HepG2 (cell line): ENCODE measurements around the gene SLC25A33. TPM values are rescaled to one million over a fixed set of nuclear protein-coding genes. Genes with fewer than 3 reads are reported as not detected.

Experiments used
- ASH2L ChIP-seq: fragments of 300-600, 200-600 bp; sonication (generic); IDR thresholded peaks from 2 replicates; pipeline ENCODE4 v1.7.0; 2017; ENCODE audit warnings: low read depth, mild to moderate bottlenecking, moderate library complexity, mixed read lengths, low read length; ENCODE audit not compliant: insufficient read length
- CC2D1A ChIP-seq: sonication (generic); formaldehyde crosslinking; IDR thresholded peaks from 2 replicates; pipeline ENCODE4 v1.8.1; 2023; ENCODE audit warnings: mild to moderate bottlenecking, missing genetic modification reagents
- CHCHD3 ChIP-seq: sonication (generic); formaldehyde crosslinking; IDR thresholded peaks from 2 replicates; pipeline ENCODE4 v1.8.0; 2022; ENCODE audit warnings: mild to moderate bottlenecking, missing genetic modification reagents, moderate library complexity
- ELF1 ChIP-seq: sonication (generic); formaldehyde crosslinking; IDR thresholded peaks from 2 replicates; pipeline ENCODE4 v1.4.0; 2020; ENCODE audit warnings: missing genetic modification reagents
- FOXC1 ChIP-seq: sonication (generic); formaldehyde crosslinking; IDR thresholded peaks from 2 replicates; pipeline ENCODE4 v1.8.0; 2022; ENCODE audit warnings: mild to moderate bottlenecking, missing genetic modification reagents, borderline replicate concordance
- FOXK1 ChIP-seq: sonication (generic); formaldehyde crosslinking; IDR thresholded peaks from 2 replicates; pipeline ENCODE4 v1.4.0; 2020; ENCODE audit warnings: low read depth, missing genetic modification reagents, borderline replicate concordance
- GLMP ChIP-seq: sonication (generic); formaldehyde crosslinking; IDR thresholded peaks from 2 replicates; pipeline ENCODE4 v1.9.0; 2021; ENCODE audit warnings: missing genetic modification reagents, mild to moderate bottlenecking, borderline replicate concordance
- HNRNPL ChIP-seq: fragments of 200-400 bp; formaldehyde crosslinking; IDR thresholded peaks from 2 replicates; pipeline ENCODE4 v1.6.1; 2017; ENCODE audit warnings: mild to moderate bottlenecking, low read depth, low read length
- ISL2 ChIP-seq: sonication (generic); formaldehyde crosslinking; IDR thresholded peaks from 2 replicates; pipeline ENCODE4 v1.5.0; 2020; ENCODE audit warnings: missing genetic modification reagents
- KAT7 ChIP-seq: IDR thresholded peaks from 2 replicates; pipeline ENCODE4 v1.6.1; 2018; ENCODE audit warnings: borderline replicate concordance, missing compliant biosample characterization
- MAF1 ChIP-seq: sonication (generic); formaldehyde crosslinking; IDR thresholded peaks from 2 replicates; pipeline ENCODE4 v1.5.0; 2020; ENCODE audit warnings: missing genetic modification reagents, borderline replicate concordance
- MAZ ChIP-seq, 2 experiments: sonication (generic) in 1 of 2; formaldehyde crosslinking in 1 of 2; IDR thresholded peaks; 2 replicates each; pipeline versions ENCODE4 v1.5.0 to v1.6.1; 2012 to 2020; ENCODE audit warnings: low read depth in 2 of 2, mild to moderate bottlenecking in 2 of 2, borderline replicate concordance in 1 of 2, improper control_type of control experiment in 1 of 2, low read length in 1 of 2, missing genetic modification reagents in 1 of 2, moderate library complexity in 1 of 2
- MEF2D ChIP-seq: sonication (generic); formaldehyde crosslinking; IDR thresholded peaks from 2 replicates; pipeline ENCODE4 v1.5.1; 2020; ENCODE audit warnings: mild to moderate bottlenecking, missing genetic modification reagents
- POLR2AphosphoS2 ChIP-seq: IDR thresholded peaks from 2 replicates; pipeline ENCODE4 v1.6.1; 2011; ENCODE audit warnings: low read depth, low read length, improper control_type of control experiment
- SALL1 ChIP-seq: sonication (generic); formaldehyde crosslinking; IDR thresholded peaks from 2 replicates; pipeline ENCODE4 v1.8.0; 2022; ENCODE audit warnings: mild to moderate bottlenecking, missing genetic modification reagents
- SRSF9 ChIP-seq: fragments of 200-400 bp; formaldehyde crosslinking; IDR thresholded peaks from 2 replicates; pipeline ENCODE4 v1.6.1; 2018; ENCODE audit warnings: borderline replicate concordance, mild to moderate bottlenecking, low read depth, low read length; ENCODE audit not compliant: insufficient read depth, poor library complexity, severe bottlenecking
- ZNF530 ChIP-seq: sonication (generic); formaldehyde crosslinking; IDR thresholded peaks from 2 replicates; pipeline ENCODE4 v1.5.0; 2020; ENCODE audit warnings: low read depth, mild to moderate bottlenecking, missing genetic modification reagents
- ZNF550 ChIP-seq: sonication (generic); formaldehyde crosslinking; IDR thresholded peaks from 2 replicates; pipeline ENCODE4 v1.4.0; 2020; ENCODE audit warnings: mild to moderate bottlenecking, missing genetic modification reagents, borderline replicate concordance
- ZNF567 ChIP-seq: sonication (generic); formaldehyde crosslinking; IDR thresholded peaks from 2 replicates; pipeline ENCODE4 v1.8.1; 2023; ENCODE audit warnings: mild to moderate bottlenecking, missing genetic modification reagents, borderline replicate concordance
- ZNF678 ChIP-seq: sonication (generic); formaldehyde crosslinking; IDR thresholded peaks from 2 replicates; pipeline ENCODE4 v1.4.0; 2020; ENCODE audit warnings: mild to moderate bottlenecking, missing genetic modification reagents
- ZNF691 ChIP-seq: sonication (generic); formaldehyde crosslinking; IDR thresholded peaks from 2 replicates; pipeline ENCODE4 v1.4.0; 2020; ENCODE audit warnings: missing genetic modification reagents, low read depth, mild to moderate bottlenecking, borderline replicate concordance
- ZNF775 ChIP-seq: sonication (generic); formaldehyde crosslinking; IDR thresholded peaks from 2 replicates; pipeline ENCODE4 v1.4.0; 2020; ENCODE audit warnings: missing genetic modification reagents, mild to moderate bottlenecking, moderate library complexity, borderline replicate concordance
- ZNF839 ChIP-seq: sonication (generic); formaldehyde crosslinking; IDR thresholded peaks from 2 replicates; pipeline ENCODE4 v1.4.0; 2020; ENCODE audit warnings: missing genetic modification reagents, mild to moderate bottlenecking, borderline replicate concordance
- polyA plus RNA-seq, 8 experiments: library from polyadenylated mRNA; depleted of rRNA in 3 of 8; stranded (reverse) in 7 of 8; unstranded in 1 of 8; fragments of >200 nt; fragmentation: Illumina TruSeq in 4 of 8; extraction: Trizol in 4 of 8; gene quantifications; 2 replicates each; pipeline versions ENCODE4 v1.2.1 to v1.2.3, GENCODE V29; 2011 to 2016; ENCODE audit warnings: low read depth in 4 of 8, missing spikeins in 1 of 8, mixed read lengths in 1 of 8; ENCODE audit not compliant: insufficient read depth in 1 of 8
- total RNA-seq, 5 experiments: library from RNA; depleted of rRNA; stranded (reverse); fragments of >200 nt; fragmentation: Illumina TruSeq; extraction: Trizol; gene quantifications; 2 replicates each; pipeline ENCODE4 v1.2.3, GENCODE V29; 2016; ENCODE audit warnings: low read depth in 1 of 5
- TF ChIP-seq, protein P1 (sequence below): sonication (generic); formaldehyde crosslinking; IDR thresholded peaks from 2 replicates; pipeline ENCODE4 v1.4.0; 2020; ENCODE audit warnings: missing genetic modification reagents, borderline replicate concordance

The SLC25A33 gene
- total and polyA plus RNA-seq, 2 of the 13 experiments (the other 11 are each of a cell fraction or from before 2014, with no cell fraction given): 15.4 to 50.3 TPM

- TF ChIP-seq, protein P1, sequence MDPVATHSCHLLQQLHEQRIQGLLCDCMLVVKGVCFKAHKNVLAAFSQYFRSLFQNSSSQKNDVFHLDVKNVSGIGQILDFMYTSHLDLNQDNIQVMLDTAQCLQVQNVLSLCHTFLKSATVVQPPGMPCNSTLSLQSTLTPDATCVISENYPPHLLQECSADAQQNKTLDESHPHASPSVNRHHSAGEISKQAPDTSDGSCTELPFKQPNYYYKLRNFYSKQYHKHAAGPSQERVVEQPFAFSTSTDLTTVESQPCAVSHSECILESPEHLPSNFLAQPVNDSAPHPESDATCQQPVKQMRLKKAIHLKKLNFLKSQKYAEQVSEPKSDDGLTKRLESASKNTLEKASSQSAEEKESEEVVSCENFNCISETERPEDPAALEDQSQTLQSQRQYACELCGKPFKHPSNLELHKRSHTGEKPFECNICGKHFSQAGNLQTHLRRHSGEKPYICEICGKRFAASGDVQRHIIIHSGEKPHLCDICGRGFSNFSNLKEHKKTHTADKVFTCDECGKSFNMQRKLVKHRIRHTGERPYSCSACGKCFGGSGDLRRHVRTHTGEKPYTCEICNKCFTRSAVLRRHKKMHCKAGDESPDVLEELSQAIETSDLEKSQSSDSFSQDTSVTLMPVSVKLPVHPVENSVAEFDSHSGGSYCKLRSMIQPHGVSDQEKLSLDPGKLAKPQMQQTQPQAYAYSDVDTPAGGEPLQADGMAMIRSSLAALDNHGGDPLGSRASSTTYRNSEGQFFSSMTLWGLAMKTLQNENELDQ (CRISPR knock-in tag): no peak
- TF ChIP-seq ZNF550 (CRISPR knock-in tag) (no peak), HNRNPL (no peak), MAF1 (CRISPR knock-in tag) (no peak), POLR2AphosphoS2 (no peak), SRSF9 (no peak), CHCHD3 (CRISPR knock-in tag) (no peak), ZNF567 (CRISPR knock-in tag) (no peak), CC2D1A (CRISPR knock-in tag) (no peak), GLMP (CRISPR knock-in tag) (no peak), ZNF530 (CRISPR knock-in tag) (no peak), ASH2L (peak; percentile 58), FOXC1 (CRISPR knock-in tag) (no peak; the same call in 1 of the 2 replicates), SALL1 (CRISPR knock-in tag) (peak; percentile 98), FOXK1 (CRISPR knock-in tag) (peak; percentile 90), ZNF691 (CRISPR knock-in tag) (no peak), MAZ (IDR thresholded peaks at IDR 0.05; ENCODE audit: borderline replicate concordance, low read depth, low read length) (no peak), MAZ (CRISPR knock-in tag; IDR thresholded peaks at IDR 0.05; ENCODE audit: low read depth) (0 out of 2 replicates have a peak, but pooled peaks have one; percentile 39), ELF1 (peak; percentile 56; the same call in 1 of the 2 replicates), MEF2D (CRISPR knock-in tag) (peak; percentile 98), ZNF678 (no peak), ZNF839 (no peak), ISL2 (peak; percentile 99), KAT7 (CRISPR knock-in tag) (no peak; the same call in 1 of the 2 replicates), ZNF775 (CRISPR knock-in tag) (peak; percentile 23; the same call in 1 of the 2 replicates)
These were observed 14.5 kb downstream of the SLC25A33 start (continued) for GRCh38 chr1:9553736-9554144.
